Gastroesophageal sphincter (tissue), 3 donors: Measurements from ENCODE around the gene PGLYRP2.

Source experiments
- CTCF ChIP-seq, 4 experiments: fragments of 200-600 bp in 2 of 4; fragments of 450-650 bp in 2 of 4; sonication (generic) in 1 of 4; IDR thresholded peaks; one replicate each; pipeline ENCODE4 v1.5.1; 2017 to 2019; ENCODE audit warnings: antibody characterized with exemption in 4 of 4, mild to moderate bottlenecking in 2 of 4, moderate library complexity in 2 of 4
- EP300 ChIP-seq: sonication (generic); formaldehyde crosslinking; IDR thresholded peaks from one replicate; pipeline ENCODE4 v1.6.1; 2017; ENCODE audit warnings: antibody characterized with exemption, mild to moderate bottlenecking
- POLR2A ChIP-seq, 2 donors: fragments of 450-650 bp; IDR thresholded peaks; one replicate each; pipeline ENCODE4 v1.6.1; 2017; ENCODE audit warnings: antibody characterized with exemption in 2 of 2, mild to moderate bottlenecking in 2 of 2, moderate library complexity in 1 of 2
- POLR2AphosphoS5 ChIP-seq: sonication (generic); formaldehyde crosslinking; IDR thresholded peaks from one replicate; pipeline ENCODE4 v1.6.1; 2017; ENCODE audit warnings: antibody characterized with exemption

GRCh38 chr19:15445227-15445605 is 34.1 kb downstream of the PGLYRP2 start:
- TF ChIP-seq POLR2A (IDR thresholded peaks at IDR 0.05), result no peak
- TF ChIP-seq EP300, result no peak
- TF ChIP-seq CTCF (IDR thresholded peaks at IDR 0.05), result no peak
- TF ChIP-seq POLR2AphosphoS5, result no peak
